Measurements from ENCODE around the gene SEMA3E.

DNA sequence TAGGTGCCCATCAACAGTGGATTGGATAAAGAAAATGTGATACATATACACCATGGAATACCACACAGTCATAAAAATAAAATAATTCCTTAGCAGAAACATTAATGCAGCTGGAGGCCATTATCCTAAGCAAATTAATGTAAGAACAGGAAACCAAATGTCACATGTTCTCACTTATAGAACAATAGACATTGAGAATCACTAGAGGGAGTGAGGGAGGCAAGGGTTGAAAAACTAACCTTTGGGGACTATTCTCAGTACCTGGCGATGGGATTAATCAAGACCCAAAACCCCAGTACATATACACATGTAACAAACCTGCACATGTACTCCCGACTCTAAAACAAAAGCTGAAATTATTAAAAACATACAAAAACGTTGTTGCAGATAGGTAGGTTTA is 222.6 kb downstream of the SEMA3E start:
- TF ChIP-seq, protein P1, sequence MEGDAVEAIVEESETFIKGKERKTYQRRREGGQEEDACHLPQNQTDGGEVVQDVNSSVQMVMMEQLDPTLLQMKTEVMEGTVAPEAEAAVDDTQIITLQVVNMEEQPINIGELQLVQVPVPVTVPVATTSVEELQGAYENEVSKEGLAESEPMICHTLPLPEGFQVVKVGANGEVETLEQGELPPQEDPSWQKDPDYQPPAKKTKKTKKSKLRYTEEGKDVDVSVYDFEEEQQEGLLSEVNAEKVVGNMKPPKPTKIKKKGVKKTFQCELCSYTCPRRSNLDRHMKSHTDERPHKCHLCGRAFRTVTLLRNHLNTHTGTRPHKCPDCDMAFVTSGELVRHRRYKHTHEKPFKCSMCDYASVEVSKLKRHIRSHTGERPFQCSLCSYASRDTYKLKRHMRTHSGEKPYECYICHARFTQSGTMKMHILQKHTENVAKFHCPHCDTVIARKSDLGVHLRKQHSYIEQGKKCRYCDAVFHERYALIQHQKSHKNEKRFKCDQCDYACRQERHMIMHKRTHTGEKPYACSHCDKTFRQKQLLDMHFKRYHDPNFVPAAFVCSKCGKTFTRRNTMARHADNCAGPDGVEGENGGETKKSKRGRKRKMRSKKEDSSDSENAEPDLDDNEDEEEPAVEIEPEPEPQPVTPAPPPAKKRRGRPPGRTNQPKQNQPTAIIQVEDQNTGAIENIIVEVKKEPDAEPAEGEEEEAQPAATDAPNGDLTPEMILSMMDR (IDR thresholded peaks at IDR 0.05; ENCODE audit: low read depth, low read length): no peak
- TF ChIP-seq EZH2phosphoT487 (IDR thresholded peaks at IDR 0.05; ENCODE audit: low read depth): no peak
